ENCODE data around the gene TSLP. TPM values are rescaled to one million over a fixed set of nuclear protein-coding genes. Genes with fewer than 3 reads are reported as not detected.

Gene TSLP
- polyA plus RNA-seq, 1 of the 3 experiments (the other 2 are of a cell fraction): 1.3 TPM

DNA sequence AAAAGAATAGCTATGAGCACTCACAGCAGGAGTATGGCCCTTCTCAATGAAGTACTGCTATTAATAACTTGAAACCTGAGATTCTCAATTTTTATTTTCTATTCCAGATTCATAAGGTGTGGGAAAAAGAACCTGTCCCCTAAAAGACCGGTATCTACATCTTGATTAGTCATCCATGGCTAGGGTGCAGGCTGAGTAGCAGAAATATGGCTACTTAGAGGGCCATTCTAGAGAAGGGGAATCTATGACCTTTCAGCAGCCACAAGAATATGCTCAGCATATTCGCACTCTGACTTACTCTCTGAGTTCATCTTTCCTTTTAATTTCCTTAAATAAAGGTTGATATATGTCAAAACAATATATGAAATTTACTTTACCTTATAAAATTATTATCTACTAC is 48.3 kb downstream of the TSLP start:
- peaks cover 68 to 93% of the 10 kb centered on the region in 2 experiments for H3K36me3 ChIP-seq (replicated peaks in 1 of 2; ENCODE audit: control insufficient read depth in 1 of 2, insufficient read depth in 2 of 2, low read length in 1 of 2)
- POLR2A ChIA-PET: no interaction called here

DNA sequence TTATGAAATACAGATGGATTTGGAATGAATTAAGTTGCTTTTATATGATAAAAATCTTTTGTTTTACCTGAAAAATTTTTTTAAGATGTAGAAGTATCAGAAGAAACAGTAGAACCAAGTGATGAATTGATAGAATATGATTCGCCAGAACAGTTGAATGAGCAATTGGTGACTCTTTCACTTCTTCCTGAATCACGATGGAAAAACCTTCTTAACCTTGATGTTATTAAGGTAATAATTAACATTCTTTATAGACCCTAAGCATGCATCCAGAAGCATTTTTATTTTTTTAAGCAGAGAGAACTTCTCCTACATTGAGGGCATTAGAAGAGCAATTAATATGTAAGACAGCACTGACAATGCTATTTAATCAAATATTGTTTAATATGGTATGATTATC is 49.4 kb downstream of the TSLP start:
- Histone ChIP-seq H3K79me2 (ENCODE audit: insufficient read depth) (no peaks in the 10 kb centered on the region), H3K36me3 (replicated peaks in 1 of 2; ENCODE audit: control insufficient read depth in 1 of 2, insufficient read depth in 2 of 2, low read length in 1 of 2) (peaks cover 79 to 96% of the 10 kb centered on the region in 2 experiments), H2AFZ (ENCODE audit: low read depth) (no peak overlapping the region), H3K4me2 (no peak overlapping the region), H3K9ac (no peak overlapping the region), H3K4me1 (ENCODE audit: control insufficient read depth in 1 of 2, insufficient read depth in 2 of 2, low read depth in 1 of 2, low read length in 1 of 2) (no peaks in the 10 kb centered on the region), H3K27me3 (ENCODE audit: insufficient read depth) (no peaks in the 10 kb centered on the region), H3K4me3 (ENCODE audit: low read depth in 2 of 2, low read length in 1 of 2) (no peak overlapping the region), H3K9me3 (no peaks in the 10 kb centered on the region; the same call in 1 of the 2 replicates), H3F3A (replicated peaks; ENCODE audit: insufficient read depth) (peaks cover 13% of the 10 kb centered on the region), H4K20me1 (ENCODE audit: insufficient read depth) (no peaks in the 10 kb centered on the region), H3K27ac (ENCODE audit: low read depth in 2 of 2, low read length in 1 of 2) (no peak overlapping the region), H3K9me2 (no peaks in the 10 kb centered on the region)
- DNase-seq: no peak
- CTCF ChIA-PET: no interaction called here
- POLR2A ChIA-PET: no interaction called here
- WGBS (ENCODE audit: low lambda C conversion rate): 61% methylated on average over 2 of the region's 2 CpGs
- TF ChIP-seq NFIC (IDR thresholded peaks at IDR 0.05; ENCODE audit: borderline replicate concordance): no peak
- no peak for TF ChIP-seq EZH2phosphoT487 (IDR thresholded peaks at IDR 0.05; ENCODE audit: borderline replicate concordance, low read depth)
- TF ChIP-seq YY1 (IDR thresholded peaks at IDR 0.05; ENCODE audit: low read depth): no peak
- TF ChIP-seq RXRA (IDR thresholded peaks at IDR 0.05; ENCODE audit: borderline replicate concordance, low read depth): no peak
- TF ChIP-seq RFX5 (IDR thresholded peaks at IDR 0.05; ENCODE audit: low read length): no peak
- TF ChIP-seq RAD21 (IDR thresholded peaks at IDR 0.05; ENCODE audit: low read length): no peak
- no peak for TF ChIP-seq ELF1 (IDR thresholded peaks at IDR 0.05)
- no peak for TF ChIP-seq USF1 (IDR thresholded peaks at IDR 0.05; ENCODE audit: borderline replicate concordance, low read depth)
- no peak for TF ChIP-seq SMC3 (IDR thresholded peaks at IDR 0.05; ENCODE audit: low read depth, low read length)
- TF ChIP-seq TAF1 (IDR thresholded peaks at IDR 0.05; ENCODE audit: borderline replicate concordance, low read depth, low read length): no peak
- TF ChIP-seq JUND (IDR thresholded peaks at IDR 0.05): no peak
- TF ChIP-seq, protein P1, sequence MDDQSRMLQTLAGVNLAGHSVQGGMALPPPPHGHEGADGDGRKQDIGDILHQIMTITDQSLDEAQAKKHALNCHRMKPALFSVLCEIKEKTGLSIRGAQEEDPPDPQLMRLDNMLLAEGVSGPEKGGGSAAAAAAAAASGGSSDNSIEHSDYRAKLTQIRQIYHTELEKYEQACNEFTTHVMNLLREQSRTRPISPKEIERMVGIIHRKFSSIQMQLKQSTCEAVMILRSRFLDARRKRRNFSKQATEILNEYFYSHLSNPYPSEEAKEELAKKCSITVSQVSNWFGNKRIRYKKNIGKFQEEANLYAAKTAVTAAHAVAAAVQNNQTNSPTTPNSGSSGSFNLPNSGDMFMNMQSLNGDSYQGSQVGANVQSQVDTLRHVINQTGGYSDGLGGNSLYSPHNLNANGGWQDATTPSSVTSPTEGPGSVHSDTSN (IDR thresholded peaks at IDR 0.05): no peak
- no peak for TF ChIP-seq IRF3 (IDR thresholded peaks at IDR 0.05; ENCODE audit: low read depth, low read length)
- no peak for TF ChIP-seq TCF12 (IDR thresholded peaks at IDR 0.05)
- TF ChIP-seq MAX (IDR thresholded peaks at IDR 0.05; ENCODE audit: low read depth): no peak
- TF ChIP-seq MEF2A (IDR thresholded peaks at IDR 0.05; ENCODE audit: borderline replicate concordance, low read depth): no peak

More for the DNA sequence above, 48.3 kb downstream of the TSLP start:
- Histone ChIP-seq H3K9ac (no peak overlapping the region), H3K4me1 (ENCODE audit: control insufficient read depth in 1 of 2, insufficient read depth in 2 of 2, low read depth in 1 of 2, low read length in 1 of 2) (no peaks in the 10 kb centered on the region), H3K27me3 (ENCODE audit: insufficient read depth) (no peaks in the 10 kb centered on the region), H3K79me2 (ENCODE audit: insufficient read depth) (no peaks in the 10 kb centered on the region), H3K4me2 (no peak overlapping the region), H3K27ac (ENCODE audit: low read depth in 2 of 2, low read length in 1 of 2) (no peak overlapping the region), H3F3A (replicated peaks; ENCODE audit: insufficient read depth) (peaks cover 13% of the 10 kb centered on the region), H4K20me1 (ENCODE audit: insufficient read depth) (no peaks in the 10 kb centered on the region), H3K9me2 (no peaks in the 10 kb centered on the region), H3K4me3 (ENCODE audit: low read depth in 2 of 2, low read length in 1 of 2) (no peak overlapping the region), H3K9me3 (no peaks in the 10 kb centered on the region; the same call in 1 of the 2 replicates), H2AFZ (ENCODE audit: low read depth) (no peak overlapping the region)
- WGBS (ENCODE audit: low lambda C conversion rate): 98% methylated on average over 2 of the region's 2 CpGs
- DNase-seq: no peak
- CTCF ChIA-PET: no interaction called here
- no peak for TF ChIP-seq FOSL2 (IDR thresholded peaks at IDR 0.05; ENCODE audit: borderline replicate concordance, low read depth)
- no peak for TF ChIP-seq NFIC (IDR thresholded peaks at IDR 0.05; ENCODE audit: borderline replicate concordance)
- TF ChIP-seq MEF2A (IDR thresholded peaks at IDR 0.05; ENCODE audit: borderline replicate concordance, low read depth): no peak
- no peak for TF ChIP-seq IRF3 (IDR thresholded peaks at IDR 0.05; ENCODE audit: low read depth, low read length)
- no peak for TF ChIP-seq SMC3 (IDR thresholded peaks at IDR 0.05; ENCODE audit: low read depth, low read length)
- TF ChIP-seq EP300 (IDR thresholded peaks at IDR 0.05; ENCODE audit: borderline replicate concordance in 1 of 2, low read depth in 1 of 2, low read length in 1 of 2): no peak
- TF ChIP-seq FOXJ3 (CRISPR knock-in tag; IDR thresholded peaks at IDR 0.05): no peak
- TF ChIP-seq RAD21 (IDR thresholded peaks at IDR 0.05; ENCODE audit: low read length): no peak
- no peak for TF ChIP-seq RCOR1 (IDR thresholded peaks at IDR 0.05; ENCODE audit: low read length)
- no peak for TF ChIP-seq EZH2phosphoT487 (IDR thresholded peaks at IDR 0.05; ENCODE audit: borderline replicate concordance, low read depth)
- TF ChIP-seq USF1 (IDR thresholded peaks at IDR 0.05; ENCODE audit: borderline replicate concordance, low read depth): no peak
- no peak for TF ChIP-seq NRF1 (IDR thresholded peaks at IDR 0.05; ENCODE audit: low read depth, low read length)
- no peak for TF ChIP-seq CHD2 (IDR thresholded peaks at IDR 0.05; ENCODE audit: low read length, partially characterized antibody)
- no peak for TF ChIP-seq POLR2AphosphoS5 (IDR thresholded peaks at IDR 0.05; ENCODE audit: low read depth, low read length)
- no peak for TF ChIP-seq JUND (IDR thresholded peaks at IDR 0.05)
- TF ChIP-seq TAF1 (IDR thresholded peaks at IDR 0.05; ENCODE audit: borderline replicate concordance, low read depth, low read length): no peak

Measured in SK-N-SH (cell line).